Measurements from ENCODE around the gene CROCC2.

CROCC2 gene

DNA sequence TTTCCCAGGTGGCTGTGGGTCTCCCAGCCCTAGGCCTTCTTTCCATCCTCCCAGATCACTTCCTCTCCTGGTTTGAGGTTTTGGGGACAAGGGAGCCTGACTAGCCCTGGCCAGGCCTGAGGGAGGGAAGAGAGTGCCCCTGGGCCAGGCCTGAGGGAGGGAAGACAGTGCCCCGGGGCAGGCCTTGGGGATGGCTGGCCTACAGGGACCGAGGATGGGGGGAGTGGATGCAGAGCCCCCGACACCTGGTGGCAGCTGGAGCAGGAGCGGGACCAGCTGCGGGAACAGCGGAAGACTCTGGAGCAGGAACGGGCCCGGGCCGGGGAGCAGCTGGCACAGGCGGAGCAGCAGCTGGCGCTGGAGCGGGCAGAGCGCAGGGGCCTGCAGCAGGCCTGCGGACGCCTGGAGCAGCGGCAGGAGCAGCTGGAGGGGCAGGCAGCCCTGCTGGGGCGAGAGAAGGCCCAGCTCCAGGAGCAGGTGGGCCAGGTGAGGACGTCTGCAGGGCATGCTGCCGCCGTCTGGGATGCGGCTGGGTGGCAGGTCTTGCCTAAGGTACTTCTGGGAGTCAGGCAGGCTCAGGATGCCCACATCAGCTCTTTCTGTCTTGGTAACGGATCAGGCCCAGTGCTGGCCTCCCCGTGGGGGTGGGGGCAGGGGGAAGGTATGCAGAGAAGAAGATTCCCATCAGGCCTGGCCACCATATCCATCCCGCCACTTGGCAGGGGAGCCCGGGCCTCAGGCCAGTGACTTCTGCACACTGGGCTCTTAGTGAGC lies 29.2 kb downstream of the CROCC2 start:
- DNase-seq (ENCODE audit: extremely low spot score): no peak
- ChIA-PET POLR2A (no interaction called here), CTCF (no interaction called here)
- TF ChIP-seq SP1 (IDR thresholded peaks at IDR 0.05) (no peak), CTBP1 (IDR thresholded peaks at IDR 0.05; ENCODE audit: borderline replicate concordance) (no peak), NFRKB (IDR thresholded peaks at IDR 0.05) (no peak)

DNA sequence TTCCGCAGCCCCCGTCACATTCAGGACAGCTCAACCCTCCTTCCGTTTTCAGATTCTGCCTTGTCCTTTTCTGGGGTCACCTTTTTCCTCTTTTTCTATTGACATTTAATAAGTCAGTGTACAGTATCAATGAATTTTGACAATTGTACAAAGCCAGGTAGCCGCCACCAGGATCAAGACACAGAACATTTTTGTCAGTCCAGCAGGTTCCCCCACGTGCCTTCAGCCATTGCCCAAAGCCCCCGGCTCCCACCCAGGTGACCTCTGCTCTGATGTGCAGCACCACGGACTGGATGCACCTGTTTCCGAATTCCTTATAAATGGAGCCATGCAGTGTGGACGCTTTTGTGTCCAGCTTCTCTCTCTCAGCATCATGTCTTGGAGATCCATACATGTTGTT lies 30.0 kb downstream of the CROCC2 start:
- TF ChIP-seq L3MBTL2 (conservative IDR thresholded peaks at IDR 0.05) (no peak), FOXM1 (IDR thresholded peaks at IDR 0.05; ENCODE audit: borderline replicate concordance) (no peak), LEF1 (IDR thresholded peaks at IDR 0.05; ENCODE audit: borderline replicate concordance) (no peak), ELF4 (IDR thresholded peaks at IDR 0.05) (no peak), HDGF (IDR thresholded peaks at IDR 0.05; ENCODE audit: borderline replicate concordance) (no peak), FOXK2 (IDR thresholded peaks at IDR 0.05) (no peak), BHLHE40 (IDR thresholded peaks at IDR 0.05; ENCODE audit: borderline replicate concordance) (no peak)
- POLR2A ChIA-PET: no interaction called here
- DNase-seq (ENCODE audit: extremely low spot score): no peak
- CTCF ChIA-PET: no interaction called here

DNA sequence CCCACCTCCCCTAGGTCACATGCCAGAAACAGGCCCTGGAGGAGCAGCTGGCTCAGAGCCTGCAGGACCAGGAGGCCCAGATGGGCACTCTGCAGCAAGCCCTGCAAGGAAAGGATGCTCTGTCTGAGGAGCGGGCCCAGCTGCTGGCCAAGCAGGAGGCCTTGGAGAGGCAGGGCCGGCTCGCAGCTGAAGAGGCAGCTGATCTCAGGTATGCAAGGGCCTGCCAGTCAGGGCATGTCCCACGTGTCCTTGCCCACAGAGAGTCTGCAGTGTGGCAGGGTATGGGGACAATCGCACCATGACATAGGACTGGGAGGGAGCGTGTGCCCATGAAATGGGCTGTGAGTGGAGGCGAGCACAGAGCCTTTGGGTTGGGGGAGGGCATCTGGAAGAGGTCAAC lies 39.9 kb downstream of the CROCC2 start:
- CTCF ChIA-PET: no interaction called here
- POLR2A ChIA-PET: no interaction called here
- DNase-seq (ENCODE audit: extremely low spot score): no peak
- TF ChIP-seq FOXK2 (IDR thresholded peaks at IDR 0.05) (no peak), CTBP1 (IDR thresholded peaks at IDR 0.05; ENCODE audit: borderline replicate concordance) (no peak)

DNA sequence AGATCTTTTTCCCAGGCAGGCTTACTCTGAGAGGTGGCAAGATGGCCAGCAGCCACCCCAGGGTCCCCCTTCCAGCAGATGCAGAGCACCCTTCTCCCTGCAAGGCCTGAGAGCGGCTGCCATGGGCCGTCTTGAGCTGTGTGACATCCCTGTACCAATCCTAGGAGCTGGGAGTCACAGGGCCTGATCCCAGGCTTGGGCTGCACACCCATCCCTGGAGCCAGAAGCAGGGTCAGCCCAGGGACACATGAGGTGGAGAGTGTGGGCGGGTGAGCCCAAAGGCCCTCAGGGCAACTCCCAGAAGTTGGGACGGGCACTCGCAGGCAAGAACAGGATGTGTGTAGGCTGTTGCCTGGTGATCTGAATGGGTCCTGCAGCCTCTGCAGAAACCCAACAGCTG lies 40.5 kb downstream of the CROCC2 start:
- DNase-seq (ENCODE audit: extremely low spot score): no peak
- ChIA-PET CTCF (no interaction called here), POLR2A (no interaction called here)
- TF ChIP-seq BHLHE40 (IDR thresholded peaks at IDR 0.05; ENCODE audit: borderline replicate concordance): no peak
- no peak for TF ChIP-seq SUZ12 (IDR thresholded peaks at IDR 0.05)
- no peak for TF ChIP-seq TARDBP (IDR thresholded peaks at IDR 0.05)
- TF ChIP-seq ELF4 (IDR thresholded peaks at IDR 0.05): no peak
- TF ChIP-seq L3MBTL2 (conservative IDR thresholded peaks at IDR 0.05): no peak

DNA sequence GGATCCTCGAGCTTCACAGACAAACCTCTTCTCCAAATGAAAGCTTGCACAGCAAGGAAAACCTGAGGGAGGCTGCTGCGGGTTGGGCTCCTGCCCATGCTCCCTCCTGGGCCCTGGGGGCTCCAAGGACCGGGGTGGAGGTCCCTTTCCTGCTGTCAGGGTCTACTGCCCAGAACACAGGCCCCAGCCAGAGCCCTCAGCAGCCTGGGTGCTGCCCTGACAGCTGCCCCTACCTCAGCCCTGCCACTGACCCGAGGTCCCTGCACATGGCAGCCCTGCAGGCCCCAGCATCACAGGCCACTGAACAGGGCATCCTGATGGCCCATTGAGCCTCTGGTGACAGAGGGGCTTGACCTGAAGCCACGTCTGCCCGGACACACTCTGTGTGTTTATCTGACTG lies 41.0 kb downstream of the CROCC2 start:
- POLR2A ChIA-PET: no interaction called here
- CTCF ChIA-PET: no interaction called here
- no peak for DNase-seq (ENCODE audit: extremely low spot score)
- TF ChIP-seq HDGF (IDR thresholded peaks at IDR 0.05; ENCODE audit: borderline replicate concordance) (no peak), FOXM1 (IDR thresholded peaks at IDR 0.05; ENCODE audit: borderline replicate concordance) (no peak), CTBP1 (IDR thresholded peaks at IDR 0.05; ENCODE audit: borderline replicate concordance) (no peak), BHLHE40 (IDR thresholded peaks at IDR 0.05; ENCODE audit: borderline replicate concordance) (no peak), NFRKB (IDR thresholded peaks at IDR 0.05) (no peak), LEF1 (IDR thresholded peaks at IDR 0.05; ENCODE audit: borderline replicate concordance) (no peak), L3MBTL2 (conservative IDR thresholded peaks at IDR 0.05) (no peak), SP1 (IDR thresholded peaks at IDR 0.05) (no peak), FOXA1 (IDR thresholded peaks at IDR 0.05) (no peak), SUZ12 (IDR thresholded peaks at IDR 0.05) (no peak), FOXK2 (IDR thresholded peaks at IDR 0.05) (no peak), ARNT (IDR thresholded peaks at IDR 0.05) (no peak), ZNF384 (IDR thresholded peaks at IDR 0.05) (no peak), TARDBP (IDR thresholded peaks at IDR 0.05) (no peak), ELF4 (IDR thresholded peaks at IDR 0.05) (no peak)
- TF ChIP-seq, protein P1, sequence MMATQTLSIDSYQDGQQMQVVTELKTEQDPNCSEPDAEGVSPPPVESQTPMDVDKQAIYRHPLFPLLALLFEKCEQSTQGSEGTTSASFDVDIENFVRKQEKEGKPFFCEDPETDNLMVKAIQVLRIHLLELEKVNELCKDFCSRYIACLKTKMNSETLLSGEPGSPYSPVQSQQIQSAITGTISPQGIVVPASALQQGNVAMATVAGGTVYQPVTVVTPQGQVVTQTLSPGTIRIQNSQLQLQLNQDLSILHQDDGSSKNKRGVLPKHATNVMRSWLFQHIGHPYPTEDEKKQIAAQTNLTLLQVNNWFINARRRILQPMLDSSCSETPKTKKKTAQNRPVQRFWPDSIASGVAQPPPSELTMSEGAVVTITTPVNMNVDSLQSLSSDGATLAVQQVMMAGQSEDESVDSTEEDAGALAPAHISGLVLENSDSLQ (IDR thresholded peaks at IDR 0.05): no peak

DNA sequence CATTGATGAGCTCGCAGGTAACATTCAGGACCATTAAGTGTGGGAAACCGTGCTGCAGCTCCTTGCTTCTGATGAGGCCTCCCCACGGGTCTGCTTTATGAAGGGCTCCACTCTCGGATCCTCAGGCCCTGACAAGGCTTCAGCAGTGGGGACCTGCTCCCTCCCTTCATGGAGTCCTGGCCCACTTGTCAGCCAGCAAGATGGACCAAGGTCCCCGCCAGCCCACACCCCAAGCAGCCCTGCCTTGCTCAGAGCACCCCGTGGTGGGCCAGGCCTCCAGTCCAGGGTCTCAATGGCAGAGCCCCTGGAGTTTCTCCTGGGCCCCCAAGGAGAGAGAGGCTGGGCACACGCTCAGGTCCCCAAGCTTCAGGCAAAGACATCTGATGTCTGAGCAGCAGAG lies 41.5 kb downstream of the CROCC2 start:
- TF ChIP-seq SUZ12 (IDR thresholded peaks at IDR 0.05) (no peak), FOXM1 (IDR thresholded peaks at IDR 0.05; ENCODE audit: borderline replicate concordance) (no peak), TARDBP (IDR thresholded peaks at IDR 0.05) (no peak), SP1 (IDR thresholded peaks at IDR 0.05) (no peak), FOXK2 (IDR thresholded peaks at IDR 0.05) (no peak), L3MBTL2 (conservative IDR thresholded peaks at IDR 0.05) (no peak), HDGF (IDR thresholded peaks at IDR 0.05; ENCODE audit: borderline replicate concordance) (no peak)
- DNase-seq (ENCODE audit: extremely low spot score): no peak
- POLR2A ChIA-PET: no interaction called here
- CTCF ChIA-PET: no interaction called here

DNA sequence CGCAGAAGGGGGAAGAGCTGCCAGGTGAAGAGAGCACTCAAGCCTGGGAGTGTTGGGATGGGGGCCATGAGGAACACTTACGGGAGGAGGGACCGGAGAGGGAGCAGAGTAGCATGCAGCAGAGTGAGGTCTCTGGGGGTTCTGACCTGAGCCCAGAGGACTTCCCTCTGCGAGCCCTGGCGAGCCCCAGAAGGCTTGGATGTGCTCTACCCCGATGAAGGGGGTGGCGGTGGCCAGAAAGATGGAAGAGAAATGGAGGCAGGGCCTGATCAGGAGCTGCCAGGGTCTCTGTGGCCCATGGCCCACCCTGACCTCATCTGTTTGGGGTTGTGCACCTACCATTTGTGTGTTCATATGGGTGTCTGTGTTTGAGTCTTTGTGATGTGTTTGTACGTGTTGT lies 42.0 kb downstream of the CROCC2 start:
- POLR2A ChIA-PET: no interaction called here
- CTCF ChIA-PET: no interaction called here
- TF ChIP-seq LEF1 (IDR thresholded peaks at IDR 0.05; ENCODE audit: borderline replicate concordance): no peak
- no peak for TF ChIP-seq TARDBP (IDR thresholded peaks at IDR 0.05)
- no peak for TF ChIP-seq HDGF (IDR thresholded peaks at IDR 0.05; ENCODE audit: borderline replicate concordance)
- no peak for TF ChIP-seq NFRKB (IDR thresholded peaks at IDR 0.05)
- no peak for TF ChIP-seq SP1 (IDR thresholded peaks at IDR 0.05)
- no peak for TF ChIP-seq ELF4 (IDR thresholded peaks at IDR 0.05)
- TF ChIP-seq FOXK2 (IDR thresholded peaks at IDR 0.05): no peak
- TF ChIP-seq ARNT (IDR thresholded peaks at IDR 0.05): no peak
- no peak for TF ChIP-seq BHLHE40 (IDR thresholded peaks at IDR 0.05; ENCODE audit: borderline replicate concordance)
- no peak for TF ChIP-seq SUZ12 (IDR thresholded peaks at IDR 0.05)
- no peak for TF ChIP-seq L3MBTL2 (conservative IDR thresholded peaks at IDR 0.05)
- TF ChIP-seq, protein P1 (IDR thresholded peaks at IDR 0.05): no peak
- no peak for DNase-seq (ENCODE audit: extremely low spot score)
